BE2C (cell line): ENCODE measurements around the gene TPCN2.

Source experiments
- DNase-seq: peaks from one replicate; pipeline ENCODE4 v3.0.0-alpha.2; 2020
- H3K27me3 ChIP-seq: fragments of 250-450 bp; sonication (Bioruptor Pico); 2 replicates; pipeline ENCODE4 v1.5.1; 2020; ENCODE audit warnings: mild to moderate bottlenecking
- H3K36me3 ChIP-seq: fragments of 250-450 bp; sonication (Bioruptor Pico); 2 replicates; pipeline ENCODE4 v1.5.1; 2020; ENCODE audit warnings: mild to moderate bottlenecking
- H3K4me1 ChIP-seq: fragments of 250-450 bp; sonication (Bioruptor Pico); 2 replicates; pipeline ENCODE4 v1.5.1; 2020
- H3K4me3 ChIP-seq: 2 replicates; pipeline ENCODE4 v1.5.1; 2011; ENCODE audit warnings: low read depth, low read length
- H3K9me3 ChIP-seq: fragments of 250-450 bp; sonication (Bioruptor Pico); 2 replicates; pipeline ENCODE4 v1.5.1; 2020
- TF ChIP-seq, protein P1 (sequence below): IDR thresholded peaks from 2 replicates; pipeline ENCODE4 v1.5.1; 2012; ENCODE audit warnings: mild to moderate bottlenecking, low read depth, low read length

Gene TPCN2

GRCh38 chr11:69119190-69119589 is 70.5 kb downstream of the TPCN2 start:
- DNase-seq: no peak
- H3K27me3 ChIP-seq: no peaks in the 10 kb centered on the region
- TF ChIP-seq, protein P1, sequence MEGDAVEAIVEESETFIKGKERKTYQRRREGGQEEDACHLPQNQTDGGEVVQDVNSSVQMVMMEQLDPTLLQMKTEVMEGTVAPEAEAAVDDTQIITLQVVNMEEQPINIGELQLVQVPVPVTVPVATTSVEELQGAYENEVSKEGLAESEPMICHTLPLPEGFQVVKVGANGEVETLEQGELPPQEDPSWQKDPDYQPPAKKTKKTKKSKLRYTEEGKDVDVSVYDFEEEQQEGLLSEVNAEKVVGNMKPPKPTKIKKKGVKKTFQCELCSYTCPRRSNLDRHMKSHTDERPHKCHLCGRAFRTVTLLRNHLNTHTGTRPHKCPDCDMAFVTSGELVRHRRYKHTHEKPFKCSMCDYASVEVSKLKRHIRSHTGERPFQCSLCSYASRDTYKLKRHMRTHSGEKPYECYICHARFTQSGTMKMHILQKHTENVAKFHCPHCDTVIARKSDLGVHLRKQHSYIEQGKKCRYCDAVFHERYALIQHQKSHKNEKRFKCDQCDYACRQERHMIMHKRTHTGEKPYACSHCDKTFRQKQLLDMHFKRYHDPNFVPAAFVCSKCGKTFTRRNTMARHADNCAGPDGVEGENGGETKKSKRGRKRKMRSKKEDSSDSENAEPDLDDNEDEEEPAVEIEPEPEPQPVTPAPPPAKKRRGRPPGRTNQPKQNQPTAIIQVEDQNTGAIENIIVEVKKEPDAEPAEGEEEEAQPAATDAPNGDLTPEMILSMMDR: no peak
- peaks cover 2% of the 10 kb centered on the region; the same call in 1 of the 2 replicates for H3K9me3 ChIP-seq
- H3K4me3 ChIP-seq: no peak overlapping the region
- no peaks in the 10 kb centered on the region for H3K36me3 ChIP-seq
- H3K4me1 ChIP-seq: peaks cover 18% of the 10 kb centered on the region

- no peak for DNase-seq
- H3K27me3 ChIP-seq: no peaks in the 10 kb centered on the region
- TF ChIP-seq, protein P1: no peak
- H3K9me3 ChIP-seq: peaks cover 2% of the 10 kb centered on the region; the same call in 1 of the 2 replicates
- H3K36me3 ChIP-seq: no peaks in the 10 kb centered on the region
- H3K4me1 ChIP-seq: peaks cover 19% of the 10 kb centered on the region
- H3K4me3 ChIP-seq: no peak overlapping the region
Measured at GRCh38 chr11:69120096-69120875, 71.6 kb downstream of the TPCN2 start.

DNA sequence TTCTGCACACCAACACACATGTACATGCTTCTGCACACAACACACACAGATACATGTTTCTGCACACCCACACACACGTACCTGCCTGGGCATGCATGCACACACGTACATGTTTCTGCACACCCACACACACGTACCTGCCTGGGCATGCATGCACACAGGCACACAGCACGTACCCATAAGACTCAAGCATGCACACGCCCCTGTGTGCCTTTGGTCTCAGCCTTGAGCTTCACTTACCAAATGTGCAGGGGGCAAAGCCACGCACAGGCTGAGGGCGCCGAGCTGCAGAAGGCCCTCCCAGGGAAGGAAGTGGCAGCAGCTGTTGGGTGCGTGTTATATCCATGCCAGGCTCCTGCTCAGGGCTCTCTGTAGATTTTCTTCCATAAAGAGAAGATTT is 72.3 kb downstream of the TPCN2 start:
- H3K4me3 ChIP-seq: no peak overlapping the region
- no peaks in the 10 kb centered on the region for H3K36me3 ChIP-seq
- TF ChIP-seq, protein P1: no peak
- no peaks in the 10 kb centered on the region for H3K27me3 ChIP-seq
- no peak for DNase-seq
- peaks cover 2% of the 10 kb centered on the region; the same call in 1 of the 2 replicates for H3K9me3 ChIP-seq
- peaks cover 19% of the 10 kb centered on the region for H3K4me1 ChIP-seq

DNA sequence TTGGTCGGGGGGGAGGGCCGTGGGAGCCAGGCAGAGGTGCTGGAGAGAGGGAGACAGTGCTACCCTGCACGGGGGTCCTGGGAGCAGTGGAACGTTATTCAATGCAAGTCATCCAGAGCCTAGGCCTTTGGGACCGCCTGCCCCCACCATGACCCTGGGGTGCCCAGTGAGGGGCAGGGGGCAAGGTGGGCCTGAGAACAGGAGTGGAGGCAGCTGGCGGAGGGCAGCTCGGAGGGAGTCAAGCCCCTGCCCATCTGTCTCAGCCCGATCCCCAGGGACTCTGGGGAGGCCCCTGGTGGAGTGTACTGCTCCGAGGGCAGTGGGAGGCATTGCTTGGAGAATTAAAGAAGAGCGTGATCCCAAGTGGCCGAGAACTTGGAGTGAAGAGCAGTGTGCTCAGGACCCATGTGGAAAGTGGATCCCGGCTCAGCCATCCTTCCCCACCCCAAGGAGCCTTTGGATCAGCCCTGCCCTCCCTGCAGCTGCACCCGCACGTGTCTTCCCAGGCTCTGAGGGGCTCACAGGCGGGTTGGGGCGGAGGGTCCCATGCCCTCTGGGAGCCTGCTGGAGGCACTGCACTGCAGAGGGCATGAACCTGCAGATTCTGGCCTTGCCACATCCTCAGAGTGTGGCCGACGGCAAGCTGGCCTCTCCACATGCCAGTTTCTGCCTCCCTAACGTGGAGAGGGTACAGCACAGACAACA is 73.0 kb downstream of the TPCN2 start:
- DNase-seq: no peak
- Histone ChIP-seq H3K27me3 (no peaks in the 10 kb centered on the region), H3K4me3 (no peak overlapping the region), H3K36me3 (no peaks in the 10 kb centered on the region), H3K9me3 (peaks cover 2% of the 10 kb centered on the region; the same call in 1 of the 2 replicates), H3K4me1 (peaks cover 19% of the 10 kb centered on the region)
- TF ChIP-seq, protein P1: no peak

DNA sequence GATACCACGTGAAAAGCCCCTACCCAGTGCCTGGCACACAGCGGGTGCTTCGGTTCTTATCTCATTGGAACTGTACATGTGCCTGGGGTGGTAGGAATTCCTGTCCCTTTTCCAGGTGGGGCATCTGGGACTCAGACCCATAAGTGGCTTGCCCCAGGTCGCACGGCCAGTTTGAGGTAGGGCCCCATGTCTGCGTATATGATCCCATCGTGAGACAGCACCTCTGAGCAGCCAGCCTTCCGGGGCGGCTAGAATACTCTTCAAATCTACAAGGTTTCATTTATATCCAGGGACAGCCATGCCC is 73.5 kb downstream of the TPCN2 start:
- DNase-seq: no peak
- no peaks in the 10 kb centered on the region for H3K27me3 ChIP-seq
- TF ChIP-seq, protein P1: no peak
- no peaks in the 10 kb centered on the region for H3K36me3 ChIP-seq
- H3K9me3 ChIP-seq: peaks cover 2% of the 10 kb centered on the region; the same call in 1 of the 2 replicates
- no peak overlapping the region for H3K4me3 ChIP-seq
- peaks cover 19% of the 10 kb centered on the region for H3K4me1 ChIP-seq
